ENCODE measurements around the gene ARMC5. TPM values are rescaled to one million over a fixed set of nuclear protein-coding genes. Genes with fewer than 3 reads are reported as not detected.

The ARMC5 gene, protein sequence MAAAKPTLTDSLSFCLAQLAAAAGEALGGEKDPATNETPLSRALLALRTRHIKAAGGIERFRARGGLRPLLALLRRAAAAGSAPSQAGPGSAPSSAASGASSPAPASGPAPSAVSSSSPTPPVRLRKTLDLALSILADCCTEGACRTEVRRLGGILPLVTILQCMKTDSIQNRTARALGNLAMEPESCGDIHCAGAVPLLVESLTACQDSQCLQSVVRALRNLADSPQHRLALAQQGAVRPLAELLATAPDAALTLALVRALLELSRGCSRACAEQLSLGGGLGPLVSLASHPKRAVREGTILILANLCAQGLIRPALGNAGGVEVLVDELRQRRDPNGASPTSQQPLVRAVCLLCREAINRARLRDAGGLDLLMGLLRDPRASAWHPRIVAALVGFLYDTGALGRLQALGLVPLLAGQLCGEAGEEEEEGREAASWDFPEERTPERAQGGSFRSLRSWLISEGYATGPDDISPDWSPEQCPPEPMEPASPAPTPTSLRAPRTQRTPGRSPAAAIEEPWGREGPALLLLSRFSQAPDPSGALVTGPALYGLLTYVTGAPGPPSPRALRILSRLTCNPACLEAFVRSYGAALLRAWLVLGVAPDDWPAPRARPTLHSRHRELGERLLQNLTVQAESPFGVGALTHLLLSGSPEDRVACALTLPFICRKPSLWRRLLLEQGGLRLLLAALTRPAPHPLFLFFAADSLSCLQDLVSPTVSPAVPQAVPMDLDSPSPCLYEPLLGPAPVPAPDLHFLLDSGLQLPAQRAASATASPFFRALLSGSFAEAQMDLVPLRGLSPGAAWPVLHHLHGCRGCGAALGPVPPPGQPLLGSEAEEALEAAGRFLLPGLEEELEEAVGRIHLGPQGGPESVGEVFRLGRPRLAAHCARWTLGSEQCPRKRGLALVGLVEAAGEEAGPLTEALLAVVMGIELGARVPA
- total RNA-seq, result 7.2 and 14.9 TPM in 2 replicates

DNA sequence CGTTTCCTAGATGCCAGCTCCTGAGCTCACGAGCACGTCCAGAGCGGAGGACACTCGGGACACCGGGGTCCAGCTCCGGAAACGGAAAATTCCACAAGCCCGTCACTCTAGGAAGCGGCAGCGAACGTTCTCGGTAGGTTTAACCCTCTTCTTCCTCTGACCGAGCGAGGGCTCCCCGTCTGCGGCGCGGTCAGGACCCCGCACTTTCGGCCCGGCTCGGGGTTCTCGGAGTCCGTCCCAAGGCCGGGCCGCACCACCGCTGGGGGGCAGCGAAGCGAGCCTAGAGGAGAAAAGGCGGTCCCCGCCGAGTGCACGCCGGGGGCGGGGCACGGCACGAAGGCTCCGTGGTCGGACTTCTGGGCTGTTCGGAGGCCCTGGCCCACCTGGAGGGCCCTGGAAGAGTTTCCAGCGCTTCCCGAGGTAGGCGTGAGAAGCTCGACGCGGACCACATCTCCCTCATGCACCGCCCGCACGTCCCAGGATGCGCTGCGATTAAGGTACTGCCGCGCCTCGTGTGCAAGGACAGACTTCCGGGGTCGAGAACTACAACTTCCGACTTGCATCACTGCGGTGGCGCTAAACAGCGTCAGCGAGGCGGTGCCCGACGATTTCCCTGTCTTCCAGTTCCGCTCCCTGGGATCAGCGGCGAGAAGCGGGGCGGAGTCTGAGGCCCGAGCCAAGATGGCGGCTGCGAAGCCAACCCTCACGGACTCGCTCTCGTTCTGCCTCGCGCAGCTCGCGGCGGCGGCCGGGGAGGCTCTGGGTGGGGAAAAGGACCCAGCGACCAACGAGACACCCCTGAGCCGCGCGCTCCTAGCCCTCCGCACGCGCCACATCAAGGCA lies at the start of gene ARMC5:
TSS of gene ARMC5 (plus strand) at position 658 of the 843 bp plus-strand sequence. CDS start at position 682, 24 bp downstream.

DNA sequence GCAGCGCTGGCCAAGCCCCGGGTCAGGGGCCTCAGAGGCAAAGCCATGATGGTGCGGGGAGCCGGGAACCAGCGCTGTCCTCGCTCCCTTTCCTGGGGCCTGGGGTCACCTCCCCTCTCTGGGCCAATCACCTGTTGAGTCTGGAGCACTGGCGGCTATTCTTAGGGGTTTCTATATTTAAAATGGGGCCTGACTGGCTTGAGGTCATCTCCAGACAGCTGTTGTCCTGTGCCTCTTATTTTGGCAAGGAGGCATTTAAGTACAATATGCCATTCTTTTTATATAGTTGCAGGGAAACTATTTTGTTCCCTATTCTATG lies 31.1 kb upstream of the ARMC5 start, which contains the start of gene COX6A2:
TSS of gene COX6A2 (minus strand) at position 82 of the 319 bp plus-strand sequence. CDS start at position 47, 35 bp downstream.

GRCh38 chr16:31471875-31472708 lies 12.8 kb downstream of the ARMC5 start, which contains the start of gene TGFB1I1:
TGFB1I1 (plus strand) TSS chr16:31472152; CDS start chr16:31472189, 37 bp downstream.

DNA sequence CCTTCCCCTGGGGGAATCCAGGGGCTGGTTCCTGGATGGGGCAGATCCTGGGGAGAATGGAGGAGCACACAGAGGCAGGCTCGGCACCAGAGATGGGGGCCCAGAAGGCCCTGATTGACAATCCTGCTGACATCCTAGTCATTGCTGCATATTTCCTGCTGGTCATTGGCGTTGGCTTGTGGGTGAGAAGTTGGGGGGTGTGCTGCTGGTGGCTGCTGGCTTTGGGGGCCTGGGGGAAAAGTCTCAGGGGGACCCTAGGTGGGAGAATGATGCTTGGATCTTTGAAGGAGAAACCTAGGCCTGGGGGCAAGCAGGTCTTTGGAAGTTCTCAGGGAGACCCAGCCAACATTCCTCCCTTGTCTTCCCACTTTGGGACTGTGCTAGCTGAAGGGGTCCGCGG lies 23.8 kb downstream of the ARMC5 start, which contains the start of gene SLC5A2:
TSS of gene SLC5A2 (plus strand) at position 43 of the 400 bp plus-strand sequence. CDS start at position 57, 14 bp downstream.

DNA sequence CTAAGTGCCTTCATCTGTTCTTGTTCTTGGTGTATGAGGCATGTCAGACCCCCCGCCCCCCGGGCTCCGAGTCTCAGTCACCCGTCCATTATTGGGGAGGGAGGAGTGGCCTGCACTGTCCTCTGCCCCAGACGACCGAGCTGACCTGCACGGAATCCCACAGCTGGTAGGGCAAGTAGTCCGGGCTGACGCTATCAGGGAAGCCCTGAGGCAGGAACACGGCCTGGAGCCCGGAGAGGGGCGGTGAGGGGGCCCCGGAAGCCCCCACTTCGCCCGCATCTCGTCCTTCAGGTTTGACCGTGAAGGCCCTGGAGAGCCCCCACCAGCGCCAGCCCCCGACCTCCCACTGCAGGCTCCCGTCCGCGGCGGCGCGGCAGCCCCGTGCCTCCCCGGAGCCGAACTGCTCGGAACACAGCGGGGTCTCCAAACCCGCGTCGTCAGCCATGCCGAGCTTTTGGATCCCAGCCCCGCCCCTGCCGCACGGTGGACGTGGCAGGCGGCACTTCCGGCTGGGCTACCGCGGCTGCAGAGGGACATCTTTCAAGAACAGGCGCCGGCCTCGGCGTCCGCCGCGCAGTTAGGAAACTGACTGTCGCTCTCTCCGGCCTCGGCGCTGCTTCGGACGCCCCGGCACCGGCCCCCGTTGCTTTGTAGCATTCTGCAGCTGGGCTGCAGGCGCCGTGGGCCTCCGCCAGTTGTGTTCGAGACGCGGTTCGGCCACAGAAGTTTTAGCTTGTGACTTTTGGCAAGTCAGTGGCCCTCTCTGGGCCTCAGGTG lies 48.8 kb downstream of the ARMC5 start, which contains the start of gene RUSF1:
TSS of gene RUSF1 (minus strand) at position 463 of the 777 bp plus-strand sequence. CDS start at position 445, 18 bp downstream.

Other genes starting within 250 kb of the ARMC5 start
- under 0.01 TPM in 1 of 2 replicates, not detected in the other for gene TRIM72, start 245.4 kb upstream of the ARMC5 start, total RNA-seq
- gene PYDC1, start 242.4 kb upstream of the ARMC5 start, total RNA-seq, result not detected in 2 replicates
- gene ITGAM, start 199.5 kb upstream of the ARMC5 start, total RNA-seq, result 0.57 TPM in 1 of 2 replicates, not detected in the other
- under 0.01 TPM in 1 of 2 replicates, not detected in the other for gene ITGAX, start 104.3 kb upstream of the ARMC5 start, total RNA-seq
- not detected in 2 replicates for gene ITGAD, start 66.2 kb upstream of the ARMC5 start, total RNA-seq
- gene COX6A2, start 31.1 kb upstream of the ARMC5 start, total RNA-seq, result not detected in 2 replicates
- under 0.01 and 0.43 TPM in 2 replicates for gene ZNF843, start 16.7 kb upstream of the ARMC5 start, total RNA-seq
- gene TGFB1I1, start 12.7 kb downstream of the ARMC5 start, total RNA-seq, result 1.7 and 5.2 TPM in 2 replicates
- not detected in 2 replicates for gene SLC5A2, start 23.6 kb downstream of the ARMC5 start, total RNA-seq
- gene RUSF1, start 48.9 kb downstream of the ARMC5 start, total RNA-seq, result 35.5 and 56.0 TPM in 2 replicates
- not detected in 2 replicates for gene AHSP, start 68.4 kb downstream of the ARMC5 start, total RNA-seq

All from nasal cavity respiratory epithelium epithelial cell of viscerocranial mucosa (primary cell).